ENCODE results near the gene CLSTN1. TPM values are rescaled to one million over a fixed set of nuclear protein-coding genes. Genes with fewer than 3 reads are reported as not detected.

Gene CLSTN1
- total RNA-seq, 1 experiment from 2014 or later, result 100 TPM

GRCh38 chr1:9873385-9873784, 49.6 kb upstream of the CLSTN1 start:
- Histone ChIP-seq H3K4me2 (ENCODE audit: insufficient read depth, insufficient read length, low read length) (no peak overlapping the region), H3K4ac (ENCODE audit: low read depth, low read length) (no peak overlapping the region), H3K23me2 (ENCODE audit: insufficient read length, low read depth, low read length, poor library complexity, severe bottlenecking) (no peaks in the 10 kb centered on the region), H3K4me1 (ENCODE audit: insufficient read depth, low read length) (peaks cover 4% of the 10 kb centered on the region; the same call in 1 of the 2 replicates), H3K23ac (ENCODE audit: insufficient read length, low read depth, low read length) (no peak overlapping the region), H3K14ac (ENCODE audit: insufficient read depth, low read length) (no peak overlapping the region), H3K27me3 (ENCODE audit: insufficient read depth, low read length) (no peaks in the 10 kb centered on the region), H4K91ac (ENCODE audit: insufficient read length, low read depth, low read length) (no peak overlapping the region), H2BK120ac (ENCODE audit: low read depth, low read length, poor library complexity, severe bottlenecking) (no peak overlapping the region), H2BK5ac (ENCODE audit: insufficient read length, low read length) (no peak overlapping the region), H3K9ac (ENCODE audit: extremely low read depth, insufficient read length, low read length) (no peak overlapping the region), H3K27ac (ENCODE audit: insufficient read length, low read depth, low read length) (no peak overlapping the region), H2AFZ (ENCODE audit: low read length) (no peak overlapping the region), H2BK20ac (ENCODE audit: low read depth, low read length, poor library complexity, severe bottlenecking) (no peak overlapping the region), H3K56ac (ENCODE audit: insufficient read length, low read depth, low read length) (no peak overlapping the region), H3K18ac (ENCODE audit: insufficient read length, low read depth, low read length) (no peak overlapping the region), H4K5ac (ENCODE audit: insufficient read length, low read depth, low read length) (no peak overlapping the region), H3K9me3 (ENCODE audit: control insufficient read depth, low read depth, low read length) (no peaks in the 10 kb centered on the region), H2BK12ac (ENCODE audit: insufficient read length, low read depth, low read length) (no peak overlapping the region), H3T11ph (ENCODE audit: low read length) (no peak overlapping the region), H4K8ac (replicated peaks; ENCODE audit: insufficient read length, low read depth, low read length) (no peak overlapping the region), H3K79me2 (ENCODE audit: insufficient read depth, low read length) (no peaks in the 10 kb centered on the region), H3K79me1 (ENCODE audit: insufficient read depth, low read depth, low read length, poor library complexity, severe bottlenecking) (no peaks in the 10 kb centered on the region), H4K20me1 (ENCODE audit: control insufficient read depth, insufficient read depth, insufficient read length) (no peaks in the 10 kb centered on the region), H2AK5ac (ENCODE audit: insufficient read length, low read length) (no peak overlapping the region), H2BK15ac (ENCODE audit: low read depth, low read length) (no peak overlapping the region)
- no peak for TF ChIP-seq CTCF (conservative IDR thresholded peaks at IDR 0.05)
- no peaks in the 10 kb centered on the region for H3K27me3 Mint-ChIP-seq (ENCODE audit: low read depth)
- no peak overlapping the region for H3K4me3 Mint-ChIP-seq
- H3K27ac Mint-ChIP-seq, result peak overlapping the region in 2 of 3 experiments; percentile 76 to 88; a peak in 3 of 7 replicates
- WGBS (ENCODE audit: extremely low coverage, insufficient read length, low lambda C conversion rate), result no CpG with 5 or more reads among the region's 5 CpGs
- 0 out of 7 replicates have a peak, but pooled peaks cover 0 to 6% (median 0%) of the 10 kb centered on the region in 3 experiments for H3K36me3 Mint-ChIP-seq (ENCODE audit: insufficient read depth in 1 of 3, low read depth in 3 of 3)
- peaks cover 11 to 14% of the 10 kb centered on the region in 2 experiments for H3K4me1 Mint-ChIP-seq
- DNase-seq, result no peak
- no peaks in the 10 kb centered on the region for H3K9me3 Mint-ChIP-seq
